ENCODE measurements around the gene ANKS1B.

ANKS1B gene

DNA sequence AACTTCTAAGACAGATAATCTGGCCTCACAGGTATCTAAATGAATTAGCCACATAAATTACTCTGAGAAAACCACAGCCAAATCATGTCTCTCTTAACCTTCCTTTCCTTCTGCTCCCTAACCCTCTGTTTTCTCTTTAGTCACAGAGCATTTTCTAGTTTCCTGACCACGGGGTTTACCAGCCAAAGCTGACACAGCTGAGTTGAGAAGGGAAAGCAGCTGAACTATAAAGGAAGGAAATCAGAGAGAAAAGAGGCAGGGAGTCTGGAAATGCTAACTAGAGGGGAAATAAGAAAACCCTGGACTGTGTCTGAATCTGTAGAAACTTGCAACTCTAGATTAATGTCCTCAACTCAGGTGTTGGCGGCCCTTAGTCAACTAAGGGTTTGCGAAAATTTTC is 24.4 kb downstream of the ANKS1B start:
- DNase-seq (ENCODE audit: low read depth, low spot score), result no peak

DNA sequence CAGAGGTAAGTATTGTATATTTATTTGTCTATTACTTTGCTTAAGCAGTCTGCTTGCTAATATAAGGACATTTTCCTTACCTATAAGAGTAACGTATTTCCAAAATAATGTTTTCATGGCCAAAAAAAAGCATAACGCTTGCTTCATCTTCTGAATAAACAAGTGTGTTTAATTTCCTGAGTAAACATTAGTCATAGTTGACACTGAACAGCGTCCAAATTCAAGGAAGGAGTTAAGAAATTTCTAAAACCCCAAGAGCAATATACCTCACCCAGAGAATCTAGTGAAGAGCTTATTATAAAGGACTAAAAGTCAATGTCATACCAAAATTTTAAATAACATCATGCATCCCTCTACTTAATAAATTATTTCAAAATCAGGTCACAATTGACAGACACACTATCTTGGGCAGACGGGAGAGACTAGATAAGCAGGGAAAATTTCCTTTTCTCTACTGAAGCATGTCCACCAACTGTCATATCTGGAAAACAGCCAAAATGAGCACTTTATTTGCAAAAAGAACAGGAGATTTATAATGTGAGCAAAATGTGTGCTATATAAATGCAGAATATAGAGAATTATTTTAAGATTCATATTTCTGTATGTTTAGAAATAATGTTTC is 25.1 kb downstream of the ANKS1B start:
- no peak for DNase-seq (ENCODE audit: low read depth, low spot score)

DNA sequence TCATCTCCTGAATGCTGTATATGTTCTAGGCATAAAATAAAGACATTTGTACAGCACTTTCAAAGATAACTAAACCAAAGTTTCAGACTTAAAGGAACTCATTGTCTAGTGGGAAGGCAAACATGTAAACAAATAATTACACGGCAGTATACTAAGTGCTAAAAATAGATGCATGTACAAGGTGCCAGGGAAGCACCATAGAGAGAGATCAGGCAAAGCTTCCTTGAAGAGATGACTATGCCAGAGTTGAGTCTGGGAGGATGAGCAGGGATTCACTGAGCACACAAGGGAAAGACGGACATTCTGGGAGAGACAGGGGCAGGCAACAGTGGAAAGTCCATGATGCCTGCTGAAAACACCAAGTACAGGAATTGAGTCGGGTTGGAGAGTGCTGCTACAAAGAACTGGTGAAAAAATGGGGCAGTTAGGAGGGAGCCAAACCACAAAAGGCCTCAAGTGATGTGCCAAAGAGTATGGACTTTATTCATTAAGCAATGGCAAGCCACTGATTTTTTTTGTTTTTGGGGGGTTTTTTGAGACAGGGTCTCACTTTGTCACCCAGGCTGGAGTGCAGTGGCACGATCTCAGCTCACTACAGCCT is 26.8 kb downstream of the ANKS1B start:
- no peak for DNase-seq (ENCODE audit: low read depth, low spot score)

GRCh38 chr12:99954724-99955123 is 30.0 kb downstream of the ANKS1B start:
- no peak for DNase-seq (ENCODE audit: low read depth, low spot score)

DNA sequence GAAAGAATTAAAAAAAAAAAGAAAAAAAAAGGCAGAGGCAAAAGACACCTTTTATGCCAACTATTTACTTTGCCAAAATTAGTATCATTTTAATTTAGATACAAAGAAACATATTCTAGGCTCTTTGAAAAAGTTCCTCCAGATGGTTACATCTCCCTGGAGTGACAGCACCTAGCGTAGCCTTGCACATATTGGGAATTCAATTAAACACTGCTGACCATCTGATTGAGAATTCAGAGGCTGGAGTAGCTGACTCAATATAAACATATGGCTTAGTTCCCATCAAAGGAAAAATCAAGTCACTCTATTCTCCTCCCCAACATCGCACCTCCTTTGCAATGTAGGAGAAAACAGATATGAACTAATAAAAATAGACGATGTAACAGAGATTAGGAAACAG is 36.4 kb downstream of the ANKS1B start:
- no peak for DNase-seq (ENCODE audit: low read depth, low spot score)

GRCh38 chr12:99946131-99946530 is 38.6 kb downstream of the ANKS1B start:
- no peak for DNase-seq (ENCODE audit: low read depth, low spot score)

DNA sequence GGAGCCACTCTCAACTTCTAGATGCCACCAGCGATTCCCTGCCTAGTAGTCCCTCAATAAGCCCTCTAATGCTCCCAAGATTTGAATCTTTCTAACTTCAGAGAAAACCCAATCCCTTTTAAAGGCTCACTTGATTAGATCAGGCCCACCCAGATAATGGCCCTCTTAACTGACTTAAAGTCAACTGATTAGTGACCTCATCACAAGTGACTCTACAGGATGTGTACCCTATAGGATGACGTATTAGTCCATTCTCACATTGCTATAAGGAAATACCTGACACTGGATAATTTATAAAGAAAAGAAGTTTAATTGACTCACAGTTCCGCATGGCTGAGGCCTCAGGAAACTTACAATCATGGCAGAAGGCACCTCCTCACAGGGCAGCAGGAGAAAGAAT is 49.1 kb downstream of the ANKS1B start:
- DNase-seq (ENCODE audit: low read depth, low spot score), result no peak

- no peak for DNase-seq (ENCODE audit: low read depth, low spot score)
Observed at GRCh38 chr12:99926511-99927169, 58.1 kb downstream of the ANKS1B start.

GRCh38 chr12:99920353-99920960 is 64.3 kb downstream of the ANKS1B start:
- DNase-seq (ENCODE audit: low read depth, low spot score), result no peak

- DNase-seq (ENCODE audit: low read depth, low spot score), result no peak
Observed at GRCh38 chr12:99917711-99918402, 66.9 kb downstream of the ANKS1B start.

DNA sequence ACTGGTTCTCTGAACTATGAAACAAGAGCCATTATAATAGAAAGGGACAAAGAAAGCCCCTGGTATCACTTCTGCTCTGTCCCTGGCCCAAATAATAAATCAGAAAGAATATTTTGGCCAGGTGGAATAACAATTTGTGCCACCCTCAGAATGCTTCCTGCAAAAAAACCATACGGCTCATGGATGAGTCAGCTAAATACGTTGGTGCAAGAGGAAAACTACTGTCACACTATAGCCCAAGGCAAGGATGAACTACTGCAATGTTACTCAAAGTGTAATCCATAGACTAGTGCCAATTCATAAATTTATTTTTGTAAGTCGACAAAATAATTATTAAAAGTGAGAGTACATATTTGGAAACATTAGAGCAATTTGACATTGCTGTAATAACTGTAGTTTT is 68.2 kb downstream of the ANKS1B start:
- no peak for DNase-seq (ENCODE audit: low read depth, low spot score)

DNA sequence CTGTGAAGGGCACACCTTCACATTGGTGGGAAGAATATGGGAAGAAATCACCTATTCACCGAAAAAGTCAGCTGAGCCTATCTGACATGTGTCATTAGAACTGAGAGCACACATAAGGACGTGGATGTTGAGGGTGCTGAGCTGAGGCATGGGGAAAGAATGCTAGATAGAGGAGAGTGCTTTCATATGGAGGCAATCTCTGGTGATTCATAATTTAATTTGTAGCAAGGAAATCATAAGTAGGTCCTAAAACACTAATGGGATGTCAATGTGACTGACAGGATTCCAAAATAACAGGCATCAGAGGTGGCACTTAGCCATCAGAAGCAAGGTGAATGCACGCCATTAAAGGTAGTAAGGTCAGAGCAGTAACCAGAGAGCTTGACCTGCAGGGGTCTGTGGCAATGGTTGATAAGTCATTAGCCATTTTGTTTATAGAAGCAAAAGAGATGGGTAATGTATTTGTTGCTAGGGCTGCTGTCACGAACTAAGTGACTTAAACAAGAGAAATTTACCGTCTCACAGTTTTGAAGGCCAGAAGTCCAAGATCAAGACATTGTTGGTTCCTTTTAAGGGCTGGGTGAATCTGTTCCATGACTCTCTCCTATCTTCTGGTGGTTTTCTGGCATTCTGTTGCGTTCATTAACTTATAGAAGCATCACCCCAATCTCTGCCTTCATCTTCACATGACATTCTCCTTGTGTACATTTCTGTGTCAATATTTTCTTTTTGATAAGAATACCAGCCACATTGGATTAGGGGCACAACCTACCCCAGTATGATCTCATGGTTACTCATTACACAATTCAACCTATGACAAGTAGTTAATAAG is 69.3 kb downstream of the ANKS1B start:
- no peak for DNase-seq (ENCODE audit: low read depth, low spot score)

GRCh38 chr12:99914206-99914605 is 70.5 kb downstream of the ANKS1B start:
- no peak for DNase-seq (ENCODE audit: low read depth, low spot score)

- no peak for DNase-seq (ENCODE audit: low read depth, low spot score)
Observed at GRCh38 chr12:99911967-99912366, 72.8 kb downstream of the ANKS1B start.

GRCh38 chr12:99911081-99911480 is 73.7 kb downstream of the ANKS1B start:
- no peak for DNase-seq (ENCODE audit: low read depth, low spot score)

DNA sequence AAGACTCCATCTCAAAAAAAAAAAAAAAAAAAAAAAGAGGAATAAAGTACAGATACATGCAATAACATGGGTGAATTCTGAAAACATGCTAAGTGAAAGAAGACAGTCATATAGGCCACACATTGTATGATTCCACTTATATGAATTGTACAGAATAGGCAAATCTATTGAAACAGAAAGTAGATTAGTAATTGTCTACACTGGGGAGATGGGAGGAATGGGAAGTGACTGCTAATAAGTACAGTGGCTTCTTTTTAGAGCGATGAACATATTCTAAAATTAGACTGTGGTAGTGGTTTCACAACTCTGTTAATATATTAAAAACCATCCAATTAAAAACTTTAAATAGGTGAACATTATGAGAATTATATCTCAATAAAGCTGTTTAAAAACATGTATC is 74.4 kb downstream of the ANKS1B start:
- DNase-seq (ENCODE audit: low read depth, low spot score), result no peak

GRCh38 chr12:99906786-99907579 is 77.8 kb downstream of the ANKS1B start:
- DNase-seq (ENCODE audit: low read depth, low spot score), result no peak

GRCh38 chr12:99901181-99901580 is 83.6 kb downstream of the ANKS1B start:
- DNase-seq (ENCODE audit: low read depth, low spot score), result no peak

GRCh38 chr12:99898645-99899044 is 86.1 kb downstream of the ANKS1B start:
- no peak for DNase-seq (ENCODE audit: low read depth, low spot score)

DNA sequence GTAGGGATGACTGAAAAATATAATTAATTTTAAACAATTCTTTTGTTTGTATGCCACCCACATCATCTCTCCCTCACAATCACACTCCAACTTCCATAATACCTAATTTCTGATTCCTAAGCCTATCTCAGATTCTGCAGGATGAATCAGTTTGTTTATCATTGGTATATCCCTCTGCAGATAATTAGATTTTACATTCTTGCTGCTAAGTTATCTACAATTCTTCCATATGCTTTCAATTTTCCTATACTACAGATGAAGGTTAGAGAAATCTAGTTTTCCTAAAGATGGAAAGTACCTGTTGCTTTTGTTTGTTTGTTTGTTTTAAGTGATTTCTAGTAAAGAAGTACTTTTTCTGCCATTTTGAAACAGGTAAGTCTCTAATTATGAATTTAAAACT is 105.3 kb downstream of the ANKS1B start:
- DNase-seq (ENCODE audit: low read depth, low spot score), result no peak

- DNase-seq (ENCODE audit: low read depth, low spot score), result no peak
Observed at GRCh38 chr12:99875081-99875480, 109.7 kb downstream of the ANKS1B start.

Data from iPS DF 19.7 (cell line).